Sigmoid colon (tissue), 4 donors: ENCODE data around the gene ZNF362.

Source experiments
- EP300 ChIP-seq, 4 donors: sonication (generic); formaldehyde crosslinking; IDR thresholded peaks; one replicate each; pipeline ENCODE4 v1.6.1; 2017; ENCODE audit warnings: antibody characterized with exemption in 4 of 4
- TF ChIP-seq, protein P1 (sequence below), 4 experiments: fragments of 450-650 bp in 3 of 4; fragments of 200-600 bp in 1 of 4; IDR thresholded peaks; one replicate each; pipeline ENCODE4 v1.5.1; 2016 to 2019; ENCODE audit warnings: antibody characterized with exemption in 4 of 4, mild to moderate bottlenecking in 3 of 4, moderate library complexity in 2 of 4

DNA sequence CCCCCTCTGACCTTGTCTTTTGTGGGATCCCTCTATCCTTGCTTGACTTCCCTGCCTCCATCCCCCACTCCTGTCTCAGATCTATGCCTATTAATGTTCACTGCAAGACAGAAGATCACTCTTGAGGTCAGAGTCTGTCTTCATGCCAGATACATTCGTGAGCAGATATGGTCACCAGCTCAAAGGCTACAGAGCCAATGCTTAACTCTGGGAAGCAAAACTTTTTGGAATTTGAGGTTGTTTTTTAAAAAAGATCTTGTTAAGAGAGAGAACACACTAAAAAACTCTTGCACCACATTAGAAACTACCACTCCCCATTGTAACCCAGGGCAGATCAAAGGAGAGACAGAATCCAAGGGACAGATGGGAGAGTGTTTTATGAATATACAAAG, 81.8 kb downstream of the ZNF362 start:
- no peak for TF ChIP-seq EP300 (IDR thresholded peaks at IDR 0.05)
- TF ChIP-seq, protein P1, sequence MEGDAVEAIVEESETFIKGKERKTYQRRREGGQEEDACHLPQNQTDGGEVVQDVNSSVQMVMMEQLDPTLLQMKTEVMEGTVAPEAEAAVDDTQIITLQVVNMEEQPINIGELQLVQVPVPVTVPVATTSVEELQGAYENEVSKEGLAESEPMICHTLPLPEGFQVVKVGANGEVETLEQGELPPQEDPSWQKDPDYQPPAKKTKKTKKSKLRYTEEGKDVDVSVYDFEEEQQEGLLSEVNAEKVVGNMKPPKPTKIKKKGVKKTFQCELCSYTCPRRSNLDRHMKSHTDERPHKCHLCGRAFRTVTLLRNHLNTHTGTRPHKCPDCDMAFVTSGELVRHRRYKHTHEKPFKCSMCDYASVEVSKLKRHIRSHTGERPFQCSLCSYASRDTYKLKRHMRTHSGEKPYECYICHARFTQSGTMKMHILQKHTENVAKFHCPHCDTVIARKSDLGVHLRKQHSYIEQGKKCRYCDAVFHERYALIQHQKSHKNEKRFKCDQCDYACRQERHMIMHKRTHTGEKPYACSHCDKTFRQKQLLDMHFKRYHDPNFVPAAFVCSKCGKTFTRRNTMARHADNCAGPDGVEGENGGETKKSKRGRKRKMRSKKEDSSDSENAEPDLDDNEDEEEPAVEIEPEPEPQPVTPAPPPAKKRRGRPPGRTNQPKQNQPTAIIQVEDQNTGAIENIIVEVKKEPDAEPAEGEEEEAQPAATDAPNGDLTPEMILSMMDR (IDR thresholded peaks at IDR 0.05), result no peak
